ENCODE data around the gene CAP2.

GRCh38 chr6:17349427-17349826 is 44.0 kb upstream of the CAP2 start:
- no peak for TF ChIP-seq CTCF (IDR thresholded peaks at IDR 0.05)
- TF ChIP-seq POLR2A (IDR thresholded peaks at IDR 0.05) = no peak
